Upper lobe of left lung (tissue), 4 donors: ENCODE results near the gene CD300A.

Source experiments
- CTCF ChIP-seq, 6 experiments: fragments of 450-650 bp in 4 of 6; fragments of 200-600 bp in 2 of 6; sonication (generic) in 2 of 6; IDR thresholded peaks; one replicate each; pipeline ENCODE4 v1.5.1; 2016 to 2019; ENCODE audit warnings: antibody characterized with exemption in 6 of 6
- POLR2A ChIP-seq, 4 donors: fragments of 450-650 bp; IDR thresholded peaks; one replicate each; pipeline ENCODE4 v1.5.1; 2016 to 2017; ENCODE audit warnings: antibody characterized with exemption in 4 of 4, mild to moderate bottlenecking in 2 of 4
- POLR2AphosphoS5 ChIP-seq, 2 donors: sonication (generic); formaldehyde crosslinking; IDR thresholded peaks; one replicate each; pipeline ENCODE4 v1.5.1; 2017; ENCODE audit warnings: antibody characterized with exemption in 2 of 2

DNA sequence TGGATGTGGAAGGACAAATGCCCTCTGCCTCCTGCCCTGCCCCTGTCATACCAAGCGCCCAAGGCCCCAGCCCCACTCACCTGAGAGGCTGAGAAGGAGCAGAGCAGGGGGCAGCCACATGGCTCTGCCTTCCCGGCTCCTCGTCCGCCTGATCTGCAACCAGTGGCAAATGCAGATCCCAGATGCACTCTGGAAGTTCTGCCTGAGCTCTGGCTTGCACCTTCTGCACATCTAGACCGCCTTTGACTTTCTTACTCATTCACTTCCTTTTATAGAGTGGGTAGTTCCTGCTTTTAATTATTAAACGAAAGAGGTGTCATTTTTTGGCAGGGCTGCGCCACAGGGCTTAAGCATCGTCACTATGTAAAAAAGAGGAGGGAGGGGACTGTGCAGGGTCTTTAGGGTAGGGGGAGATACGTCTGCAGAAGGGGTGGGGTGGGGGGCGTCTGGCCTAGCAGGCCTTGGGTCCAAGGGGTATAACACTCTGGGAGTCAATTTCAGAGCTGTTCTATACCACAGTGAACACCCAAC lies 64.9 kb downstream of the CD300A start, which contains the start of gene CD300LB:
- TF ChIP-seq CTCF (IDR thresholded peaks at IDR 0.05) (no peak), POLR2A (IDR thresholded peaks at IDR 0.05) (peak in 1 of 4 donors; percentile 14), POLR2AphosphoS5 (IDR thresholded peaks at IDR 0.05) (no peak)
